Fibroblast of villous mesenchyme (primary cell): ENCODE measurements around the gene SPIN1. TPM values are rescaled to one million over a fixed set of nuclear protein-coding genes. Genes with fewer than 3 reads are reported as not detected.

Experiments
- DNase-seq: peaks from one replicate; pipeline ENCODE4 v3.0.0-alpha.2; 2010; ENCODE audit warnings: low read depth
- H3K4me3 ChIP-seq: 2 replicates; pipeline ENCODE4 v1.5.1; 2011; ENCODE audit warnings: low read depth, mild to moderate bottlenecking, low read length
- CTCF ChIP-seq: IDR thresholded peaks from 2 replicates; pipeline ENCODE4 v1.5.1; 2012; ENCODE audit warnings: low read depth, mild to moderate bottlenecking, low read length; ENCODE audit not compliant: insufficient read depth
- total RNA-seq: library from RNA; depleted of rRNA; stranded (reverse); fragments of >200 nt; gene quantifications from 2 replicates; pipeline ENCODE4 v1.2.3, GENCODE V29; 2012

Gene SPIN1
- total RNA-seq, 1 donor: 165 TPM

GRCh38 chr9:88522360-88522759 is 134.1 kb downstream of the SPIN1 start:
- H3K4me3 ChIP-seq: no peak overlapping the region
- TF ChIP-seq CTCF: no peak
- DNase-seq: no peak

- H3K4me3 ChIP-seq: no peak overlapping the region
- DNase-seq: no peak
- TF ChIP-seq CTCF: no peak
Observed at GRCh38 chr9:88523056-88523455, 134.8 kb downstream of the SPIN1 start.

GRCh38 chr9:88524911-88525310 is 136.7 kb downstream of the SPIN1 start:
- DNase-seq: no peak
- TF ChIP-seq CTCF: no peak
- no peak overlapping the region for H3K4me3 ChIP-seq

- TF ChIP-seq CTCF: no peak
- DNase-seq: no peak
- no peak overlapping the region for H3K4me3 ChIP-seq
Observed at GRCh38 chr9:88527618-88528017, 139.4 kb downstream of the SPIN1 start.

Other genes with a start within 250 kb of the SPIN1 start
- gene SPATA31C2, start 250.0 kb upstream of the SPIN1 start, total RNA-seq: under 0.01 TPM in 1 of 2 replicates, not detected in the other
- 7.7 and 11.2 TPM in 2 replicates for gene NXNL2, start 146.7 kb downstream of the SPIN1 start, total RNA-seq